ENCODE data around the gene CELF5.

- TF ChIP-seq CTCF (IDR thresholded peaks at IDR 0.05) (peak; percentile 35 to 57 (median 55)), POLR2A (IDR thresholded peaks at IDR 0.05) (no peak)
Observed at GRCh38 chr19:3324405-3324856, 100.0 kb downstream of the CELF5 start.
